Lower leg skin (tissue), 3 donors: ENCODE results near the gene SULT1E1.

Experiments used
- POLR2A ChIP-seq, 2 donors: fragments of 450-650 bp; IDR thresholded peaks; one replicate each; pipeline ENCODE4 v1.6.1; 2016 to 2017; ENCODE audit warnings: antibody characterized with exemption in 2 of 2, mild to moderate bottlenecking in 1 of 2, moderate library complexity in 1 of 2
- TF ChIP-seq, protein P1 (sequence below), 3 donors: fragments of 450-650 bp; IDR thresholded peaks; one replicate each; pipeline ENCODE4 v1.5.1; 2016; ENCODE audit warnings: antibody characterized with exemption in 3 of 3, mild to moderate bottlenecking in 3 of 3, moderate library complexity in 2 of 3

DNA sequence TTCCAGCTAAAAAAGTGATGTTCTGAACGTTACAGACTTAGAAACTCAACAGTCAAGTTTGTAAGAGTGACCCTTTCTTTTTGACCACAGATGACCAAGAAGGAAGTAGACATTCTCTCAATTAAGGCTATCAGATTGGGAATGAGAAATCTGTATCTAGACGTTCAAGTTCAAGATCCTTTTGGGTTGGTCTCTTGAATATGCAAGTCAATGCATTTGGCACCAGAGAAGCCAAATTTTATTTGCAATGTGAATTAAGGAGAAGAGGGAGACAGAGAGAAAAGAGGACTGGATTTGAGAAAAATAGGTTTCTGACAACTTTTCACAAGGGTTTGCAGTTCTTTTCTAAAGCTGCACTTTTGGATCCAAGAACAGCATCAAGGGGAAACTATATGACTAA lies 17.5 kb upstream of the SULT1E1 start:
- TF ChIP-seq, protein P1, sequence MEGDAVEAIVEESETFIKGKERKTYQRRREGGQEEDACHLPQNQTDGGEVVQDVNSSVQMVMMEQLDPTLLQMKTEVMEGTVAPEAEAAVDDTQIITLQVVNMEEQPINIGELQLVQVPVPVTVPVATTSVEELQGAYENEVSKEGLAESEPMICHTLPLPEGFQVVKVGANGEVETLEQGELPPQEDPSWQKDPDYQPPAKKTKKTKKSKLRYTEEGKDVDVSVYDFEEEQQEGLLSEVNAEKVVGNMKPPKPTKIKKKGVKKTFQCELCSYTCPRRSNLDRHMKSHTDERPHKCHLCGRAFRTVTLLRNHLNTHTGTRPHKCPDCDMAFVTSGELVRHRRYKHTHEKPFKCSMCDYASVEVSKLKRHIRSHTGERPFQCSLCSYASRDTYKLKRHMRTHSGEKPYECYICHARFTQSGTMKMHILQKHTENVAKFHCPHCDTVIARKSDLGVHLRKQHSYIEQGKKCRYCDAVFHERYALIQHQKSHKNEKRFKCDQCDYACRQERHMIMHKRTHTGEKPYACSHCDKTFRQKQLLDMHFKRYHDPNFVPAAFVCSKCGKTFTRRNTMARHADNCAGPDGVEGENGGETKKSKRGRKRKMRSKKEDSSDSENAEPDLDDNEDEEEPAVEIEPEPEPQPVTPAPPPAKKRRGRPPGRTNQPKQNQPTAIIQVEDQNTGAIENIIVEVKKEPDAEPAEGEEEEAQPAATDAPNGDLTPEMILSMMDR (IDR thresholded peaks at IDR 0.05) = no peak
- no peak for TF ChIP-seq POLR2A (IDR thresholded peaks at IDR 0.05)
